ENCODE data around the gene ZNF512B. TPM values are rescaled to one million over a fixed set of nuclear protein-coding genes. Genes with fewer than 3 reads are reported as not detected.
"Not testable (repeated sequence)": the region's sequence is repeated elsewhere in the genome, so short reads cannot be mapped to it uniquely, and the experiment has no call there.

The ZNF512B gene
- 33.0 and 34.0 TPM in 2 replicates for total RNA-seq
- long read RNA-seq, partial matches to known transcripts, result 0 of 1 reads
- long read RNA-seq, other reads (novel, unspliced or antisense), result 1 of 1 reads

GRCh38 chr20:63969838-63970713 lies at the start of gene ZNF512B:
Gene ZNF512B, minus strand, starts transcription at chr20:63969930. Its CDS starts 1,980 bp downstream, at chr20:63967950.
- H3K36me3 Mint-ChIP-seq (ENCODE audit: low read depth), result peaks cover 2% of the 10 kb centered on the region
- peaks cover 3% of the 10 kb centered on the region for H3K27me3 Mint-ChIP-seq (ENCODE audit: low read depth)
- no peaks in the 10 kb centered on the region for H3K9me3 Mint-ChIP-seq
- peak within 1 kb of the TSS; percentile 35 for H3K27ac Mint-ChIP-seq (ENCODE audit: unreplicated experiment)
- H3K4me3 Mint-ChIP-seq, result peak within 1 kb of the TSS; percentile 89
- H3K4me1 Mint-ChIP-seq, result peaks cover 15% of the 10 kb centered on the region
- TF ChIP-seq, protein P1, sequence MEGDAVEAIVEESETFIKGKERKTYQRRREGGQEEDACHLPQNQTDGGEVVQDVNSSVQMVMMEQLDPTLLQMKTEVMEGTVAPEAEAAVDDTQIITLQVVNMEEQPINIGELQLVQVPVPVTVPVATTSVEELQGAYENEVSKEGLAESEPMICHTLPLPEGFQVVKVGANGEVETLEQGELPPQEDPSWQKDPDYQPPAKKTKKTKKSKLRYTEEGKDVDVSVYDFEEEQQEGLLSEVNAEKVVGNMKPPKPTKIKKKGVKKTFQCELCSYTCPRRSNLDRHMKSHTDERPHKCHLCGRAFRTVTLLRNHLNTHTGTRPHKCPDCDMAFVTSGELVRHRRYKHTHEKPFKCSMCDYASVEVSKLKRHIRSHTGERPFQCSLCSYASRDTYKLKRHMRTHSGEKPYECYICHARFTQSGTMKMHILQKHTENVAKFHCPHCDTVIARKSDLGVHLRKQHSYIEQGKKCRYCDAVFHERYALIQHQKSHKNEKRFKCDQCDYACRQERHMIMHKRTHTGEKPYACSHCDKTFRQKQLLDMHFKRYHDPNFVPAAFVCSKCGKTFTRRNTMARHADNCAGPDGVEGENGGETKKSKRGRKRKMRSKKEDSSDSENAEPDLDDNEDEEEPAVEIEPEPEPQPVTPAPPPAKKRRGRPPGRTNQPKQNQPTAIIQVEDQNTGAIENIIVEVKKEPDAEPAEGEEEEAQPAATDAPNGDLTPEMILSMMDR (conservative IDR thresholded peaks at IDR 0.05), result no peak
- DNase-seq (ENCODE audit: low read depth, low spot score), result peak; percentile 55

DNA sequence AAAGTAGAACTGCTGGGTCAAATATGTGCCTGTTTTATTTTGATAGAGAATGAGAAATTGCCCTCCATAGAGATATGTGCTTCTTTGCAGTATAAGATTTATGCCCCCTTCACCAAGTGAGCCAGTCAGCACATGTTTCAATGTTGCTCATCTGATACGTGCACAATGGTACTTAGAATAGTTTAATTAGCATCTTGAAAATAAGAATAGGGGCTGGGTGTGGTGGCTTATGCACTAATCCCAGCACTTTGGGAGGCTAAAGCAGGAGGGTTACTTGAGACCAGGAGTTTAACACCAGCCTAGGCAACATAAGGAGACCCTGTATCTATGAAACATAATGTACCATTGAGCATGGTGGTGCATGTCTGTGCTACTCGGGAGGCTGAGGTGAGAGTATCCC lies 45.9 kb upstream of the ZNF512B start:
- Mint-ChIP-seq H3K4me1 (no peaks in the 10 kb centered on the region), H3K36me3 (ENCODE audit: low read depth) (peaks cover 15% of the 10 kb centered on the region), H3K27ac (ENCODE audit: unreplicated experiment) (no peak overlapping the region), H3K4me3 (no peak overlapping the region), H3K27me3 (ENCODE audit: low read depth) (no peaks in the 10 kb centered on the region), H3K9me3 (no peaks in the 10 kb centered on the region)
- TF ChIP-seq, protein P1 (conservative IDR thresholded peaks at IDR 0.05), result no peak
- no peak for DNase-seq (ENCODE audit: low read depth, low spot score)

DNA sequence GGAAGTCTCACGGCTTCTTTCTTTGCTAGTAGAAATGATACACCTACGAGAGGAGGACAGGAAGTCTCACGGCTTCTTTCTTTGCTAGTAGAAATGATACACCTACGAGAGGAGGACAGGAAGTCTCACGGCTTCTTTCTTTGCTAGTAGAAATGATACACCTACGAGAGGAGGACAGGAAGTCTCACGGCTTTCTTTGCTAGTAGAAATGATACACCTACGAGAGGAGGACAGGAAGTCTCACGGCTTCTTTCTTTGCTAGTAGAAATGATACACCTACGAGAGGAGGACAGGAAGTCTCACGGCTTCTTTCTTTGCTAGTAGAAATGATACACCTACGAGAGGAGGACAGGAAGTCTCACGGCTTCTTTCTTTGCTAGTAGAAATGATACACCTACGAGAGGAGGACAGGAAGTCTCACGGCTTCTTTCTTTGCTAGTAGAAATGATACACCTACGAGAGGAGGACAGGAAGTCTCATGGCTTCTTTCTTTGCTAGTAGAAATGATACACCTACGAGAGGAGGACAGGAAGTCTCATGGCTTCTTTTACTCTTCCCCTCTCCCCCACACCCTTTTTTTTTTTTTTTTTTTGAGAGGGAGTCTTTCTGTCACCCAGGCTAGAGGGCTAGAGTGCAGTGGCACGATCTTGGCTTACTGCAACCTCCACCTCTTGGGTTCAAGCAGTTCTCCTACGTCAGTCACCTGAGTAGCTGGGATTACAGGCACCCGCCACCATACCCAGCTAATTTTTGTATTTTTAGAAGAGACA lies 42.8 kb upstream of the ZNF512B start:
- H3K27me3 Mint-ChIP-seq (ENCODE audit: low read depth), result not testable (repeated sequence)

GRCh38 chr20:64011366-64011779 lies 41.6 kb upstream of the ZNF512B start:
- Mint-ChIP-seq H3K36me3 (ENCODE audit: low read depth) (peaks cover 27% of the 10 kb centered on the region), H3K27me3 (ENCODE audit: low read depth) (no peaks in the 10 kb centered on the region), H3K27ac (ENCODE audit: unreplicated experiment) (no peak overlapping the region), H3K9me3 (peaks cover 5% of the 10 kb centered on the region), H3K4me3 (no peak overlapping the region), H3K4me1 (no peaks in the 10 kb centered on the region)
- no peak for DNase-seq (ENCODE audit: low read depth, low spot score)
- TF ChIP-seq, protein P1 (conservative IDR thresholded peaks at IDR 0.05), result no peak

More for the DNA sequence above, 42.8 kb upstream of the ZNF512B start:
- not testable (repeated sequence) for H3K4me1 Mint-ChIP-seq; H3K27ac Mint-ChIP-seq (ENCODE audit: unreplicated experiment); H3K4me3 Mint-ChIP-seq; H3K9me3 Mint-ChIP-seq; DNase-seq (ENCODE audit: low read depth, low spot score)
- H3K36me3 Mint-ChIP-seq (ENCODE audit: low read depth), result peaks cover 31% of the 10 kb centered on the region

DNA sequence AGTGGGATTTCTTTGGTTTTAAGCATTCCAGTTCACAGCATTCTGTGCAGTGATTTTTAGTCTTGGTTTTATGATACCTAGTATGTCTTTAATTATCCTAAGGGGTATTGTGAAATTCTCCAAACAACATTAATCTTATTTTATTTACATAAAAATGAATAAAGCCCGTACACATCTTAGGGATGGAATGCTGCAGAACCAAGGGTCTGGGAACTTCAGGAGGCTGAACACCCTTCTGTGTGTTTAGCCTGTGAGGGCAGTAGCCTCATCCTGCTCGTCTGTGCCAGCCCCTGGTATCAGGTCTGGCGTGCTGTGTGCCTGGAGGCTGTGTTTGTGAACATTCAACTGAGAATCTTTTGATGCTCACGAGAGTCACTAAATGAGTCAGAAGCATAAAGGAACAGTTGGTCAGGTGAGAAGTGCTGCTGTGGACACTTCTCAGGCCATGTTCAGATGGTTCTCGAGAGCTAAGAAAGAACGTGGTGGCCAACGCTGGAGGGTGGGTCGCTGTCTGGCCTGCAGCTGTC lies 41.0 kb upstream of the ZNF512B start:
- Mint-ChIP-seq H3K9me3 (peaks cover 5% of the 10 kb centered on the region), H3K4me1 (no peaks in the 10 kb centered on the region), H3K36me3 (ENCODE audit: low read depth) (peaks cover 27% of the 10 kb centered on the region), H3K27ac (ENCODE audit: unreplicated experiment) (no peak overlapping the region), H3K4me3 (no peak overlapping the region), H3K27me3 (ENCODE audit: low read depth) (no peaks in the 10 kb centered on the region)
- no peak for DNase-seq (ENCODE audit: low read depth, low spot score)
- TF ChIP-seq, protein P1 (conservative IDR thresholded peaks at IDR 0.05), result no peak

Measured in neural crest cell (in vitro differentiated cells).